IMR-90 (cell line): Measurements from ENCODE around the gene ROS1.

Experiments used
- CEBPB ChIP-seq: IDR thresholded peaks from 2 replicates; pipeline ENCODE4 v1.6.1; 2012; ENCODE audit warnings: low read depth, low read length, improper control_type of control experiment
- POLR2A ChIP-seq: IDR thresholded peaks from 2 replicates; pipeline ENCODE4 v1.6.1; 2012; ENCODE audit warnings: mild to moderate bottlenecking, low read depth, low read length
- RAD21 ChIP-seq: IDR thresholded peaks from 2 replicates; pipeline ENCODE4 v1.6.1; 2012; ENCODE audit warnings: low read length, improper control_type of control experiment
- TF ChIP-seq, protein P1 (sequence below): conservative IDR thresholded peaks from 2 replicates; pipeline ENCODE4 v1.5.1; 2012; ENCODE audit warnings: mild to moderate bottlenecking, low read depth, low read length, improper control_type of control experiment

DNA sequence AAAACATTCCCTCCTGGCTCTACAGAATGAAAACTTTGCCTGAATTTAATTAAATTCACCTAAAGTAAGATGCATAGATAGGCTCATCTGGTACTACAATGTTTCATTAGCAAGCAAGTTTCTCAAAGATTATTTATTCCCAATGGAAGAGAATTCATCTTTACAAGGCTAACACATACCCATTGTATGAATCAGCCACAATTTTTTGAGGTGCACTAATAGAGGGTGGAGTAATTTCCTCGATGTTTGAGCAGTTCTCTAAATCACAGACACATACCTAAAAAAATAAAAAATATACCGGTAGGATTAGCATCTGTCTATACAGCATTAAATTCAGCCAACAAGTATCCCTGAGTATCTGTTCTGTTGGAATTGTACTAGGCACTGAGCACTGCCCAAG lies 32.7 kb downstream of the ROS1 start:
- TF ChIP-seq, protein P1, sequence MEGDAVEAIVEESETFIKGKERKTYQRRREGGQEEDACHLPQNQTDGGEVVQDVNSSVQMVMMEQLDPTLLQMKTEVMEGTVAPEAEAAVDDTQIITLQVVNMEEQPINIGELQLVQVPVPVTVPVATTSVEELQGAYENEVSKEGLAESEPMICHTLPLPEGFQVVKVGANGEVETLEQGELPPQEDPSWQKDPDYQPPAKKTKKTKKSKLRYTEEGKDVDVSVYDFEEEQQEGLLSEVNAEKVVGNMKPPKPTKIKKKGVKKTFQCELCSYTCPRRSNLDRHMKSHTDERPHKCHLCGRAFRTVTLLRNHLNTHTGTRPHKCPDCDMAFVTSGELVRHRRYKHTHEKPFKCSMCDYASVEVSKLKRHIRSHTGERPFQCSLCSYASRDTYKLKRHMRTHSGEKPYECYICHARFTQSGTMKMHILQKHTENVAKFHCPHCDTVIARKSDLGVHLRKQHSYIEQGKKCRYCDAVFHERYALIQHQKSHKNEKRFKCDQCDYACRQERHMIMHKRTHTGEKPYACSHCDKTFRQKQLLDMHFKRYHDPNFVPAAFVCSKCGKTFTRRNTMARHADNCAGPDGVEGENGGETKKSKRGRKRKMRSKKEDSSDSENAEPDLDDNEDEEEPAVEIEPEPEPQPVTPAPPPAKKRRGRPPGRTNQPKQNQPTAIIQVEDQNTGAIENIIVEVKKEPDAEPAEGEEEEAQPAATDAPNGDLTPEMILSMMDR, result no peak
- TF ChIP-seq RAD21 (no peak), POLR2A (no peak), CEBPB (no peak)
